Keratinocyte (primary cell): ENCODE results near the gene VAV1. TPM values are rescaled to one million over a fixed set of nuclear protein-coding genes. Genes with fewer than 3 reads are reported as not detected.
"Not testable (repeated sequence)": the region's sequence is repeated elsewhere in the genome, so short reads cannot be mapped to it uniquely, and the experiment has no call there.

ENCODE experiments used
- DNase-seq: peaks from one replicate; pipeline ENCODE4 v3.0.0-alpha.2; 2011; ENCODE audit warnings: low read depth, missing footprints, low spot score
- FAIRE-seq: peaks from 2 replicates; lab custom pipeline; 2011; peaks lifted over from hg19 to GRCh38; lab: Jason Lieb, UNC
- H2AFZ ChIP-seq: 2 replicates; pipeline ENCODE4 v1.6.0; 2012; ENCODE audit warnings: low read length, control low read depth, inconsistent platforms; ENCODE audit not compliant: control insufficient read depth
- H3K27ac ChIP-seq: 2 replicates; pipeline ENCODE4 v1.5.1; 2011; ENCODE audit warnings: low read length; ENCODE audit not compliant: control insufficient read depth, insufficient read depth
- H3K27me3 ChIP-seq: 3 replicates; pipeline ENCODE4 v1.6.0; 2011; ENCODE audit warnings: low read length; ENCODE audit not compliant: control insufficient read depth, insufficient read depth; ENCODE audit errors: extremely low read depth
- H3K36me3 ChIP-seq, 2 experiments: 2 replicates in 1 of 2; 3 replicates in 1 of 2; pipeline ENCODE4 v1.5.1; 2011; ENCODE audit warnings: low read length in 2 of 2, mild to moderate bottlenecking in 1 of 2; ENCODE audit not compliant: control insufficient read depth in 2 of 2, insufficient read depth in 2 of 2; ENCODE audit errors: extremely low read depth in 1 of 2
- H3K4me1 ChIP-seq: 3 replicates; pipeline ENCODE4 v1.5.1; 2011; ENCODE audit warnings: low read length; ENCODE audit not compliant: control insufficient read depth, insufficient read depth; ENCODE audit errors: extremely low read depth
- H3K4me2 ChIP-seq: 3 replicates; pipeline ENCODE4 v1.6.0; 2011; ENCODE audit warnings: low read depth, low read length; ENCODE audit not compliant: control insufficient read depth, insufficient read depth; ENCODE audit errors: extremely low read depth
- H3K4me3 ChIP-seq, 3 experiments: fragments of 200-600 bp in 1 of 3; sonication (generic) in 1 of 3; 2 replicates in 2 of 3; 3 replicates in 1 of 3; pipeline ENCODE4 v1.5.1; 2011 to 2016; ENCODE audit warnings: low read length in 3 of 3, mild to moderate bottlenecking in 3 of 3, control low read depth in 2 of 3, inconsistent platforms in 1 of 3, low read depth in 1 of 3, mixed read lengths in 1 of 3, mixed run types in 1 of 3, moderate library complexity in 1 of 3; ENCODE audit not compliant: control insufficient read depth in 2 of 3, insufficient read depth in 2 of 3; ENCODE audit errors: extremely low read depth in 1 of 3
- H3K79me2 ChIP-seq: 2 replicates; pipeline ENCODE4 v1.6.0; 2012; ENCODE audit warnings: low read length; ENCODE audit not compliant: control insufficient read depth, insufficient read depth
- H3K9ac ChIP-seq: 3 replicates; pipeline ENCODE4 v1.6.0; 2011; ENCODE audit warnings: low read length; ENCODE audit not compliant: control insufficient read depth, insufficient read depth; ENCODE audit errors: extremely low read depth
- H3K9me1 ChIP-seq: 3 replicates; pipeline ENCODE4 v1.6.0; 2011; ENCODE audit warnings: low read length; ENCODE audit not compliant: control insufficient read depth, insufficient read depth; ENCODE audit errors: extremely low read depth
- H3K9me3 ChIP-seq: 2 replicates; pipeline ENCODE4 v1.5.1; 2012; ENCODE audit warnings: low read depth, low read length; ENCODE audit not compliant: control insufficient read depth
- H4K20me1 ChIP-seq: 3 replicates; pipeline ENCODE4 v1.6.0; 2011; ENCODE audit warnings: low read length; ENCODE audit not compliant: control insufficient read depth, insufficient read depth; ENCODE audit errors: extremely low read depth
- CTCF ChIP-seq, 3 experiments: IDR thresholded peaks in 1 of 3; conservative IDR thresholded peaks in 1 of 3; optimal IDR thresholded peaks in 1 of 3; 2 replicates in 2 of 3; 3 replicates in 1 of 3; pipeline versions ENCODE3 to v1.5.1; 2011; ENCODE audit warnings: low read length in 3 of 3, mild to moderate bottlenecking in 3 of 3, moderate library complexity in 2 of 3, control low read depth in 1 of 3, inconsistent platforms in 1 of 3; ENCODE audit not compliant: insufficient read depth in 2 of 3; ENCODE audit errors: extremely low read depth in 1 of 3
- EZH2 ChIP-seq: IDR thresholded peaks from one replicate; pipeline ENCODE4 v1.6.1; 2012; ENCODE audit warnings: inconsistent platforms, mild to moderate bottlenecking, low read length, moderate library complexity
- dilution Hi-C: fragments of 300-500 bp; cut with MboI; formaldehyde crosslinking; loops from one replicate; pipeline ENCODE4 v1.7.0; 2020; ENCODE audit warnings: low sequenced_read_pairs; ENCODE audit not compliant: extremely low pct_ligation_motif_present
- polyA plus RNA-seq, 5 experiments: library from polyadenylated mRNA; depleted of rRNA in 3 of 5; stranded (reverse) in 3 of 5; stranded (forward) in 1 of 5; unstranded in 1 of 5; fragments of >200 nt; gene quantifications; 1 replicate in 1 of 5; 2 replicates in 3 of 5; 3 replicates in 1 of 5; pipeline versions ENCODE4 v1.2.1 to v1.2.3, GENCODE V29; 2011 to 2012; ENCODE audit warnings: missing spikeins in 2 of 5, low read depth in 1 of 5, low replicate concordance in 1 of 5

Gene VAV1
- polyA plus RNA-seq, 1 donor (not counting 4 experiments of a cell fraction or from before 2014, with no cell fraction given): 0.42 TPM

GRCh38 chr19:6744381-6745301 is 27.9 kb upstream of the VAV1 start:
- peak overlapping the region; percentile 59 for H3K4me2 ChIP-seq
- peak overlapping the region in 2 of 3 experiments; percentile 18 to 19 for H3K4me3 ChIP-seq
- DNase-seq (no peak), FAIRE-seq (no peak)
- no peaks in the 10 kb centered on the region for H3K27me3 ChIP-seq
- H4K20me1 ChIP-seq: peaks cover 3% of the 10 kb centered on the region
- H3K9me1 ChIP-seq: no peaks in the 10 kb centered on the region
- peaks cover 24% of the 10 kb centered on the region for H3K4me1 ChIP-seq
- no peak overlapping the region for H2AFZ ChIP-seq
- no peaks in the 10 kb centered on the region for H3K9me3 ChIP-seq
- TF ChIP-seq EZH2 (no peak), CTCF (optimal IDR thresholded peaks at IDR 0.05 in 1 of 3, IDR thresholded peaks at IDR 0.05 in 1 of 3, conservative IDR thresholded peaks at IDR 0.05 in 1 of 3; ENCODE audit: extremely low read depth in 1 of 3, insufficient read depth in 2 of 3, low read length in 3 of 3) (no peak)
- peak overlapping the region; percentile 34 for H3K9ac ChIP-seq
- H3K27ac ChIP-seq: peak overlapping the region; percentile 64
- H3K79me2 ChIP-seq: peaks cover 25% of the 10 kb centered on the region
- H3K36me3 ChIP-seq: peaks cover 30 to 33% of the 10 kb centered on the region in 2 experiments
- dilution Hi-C loops: no loop called here

DNA sequence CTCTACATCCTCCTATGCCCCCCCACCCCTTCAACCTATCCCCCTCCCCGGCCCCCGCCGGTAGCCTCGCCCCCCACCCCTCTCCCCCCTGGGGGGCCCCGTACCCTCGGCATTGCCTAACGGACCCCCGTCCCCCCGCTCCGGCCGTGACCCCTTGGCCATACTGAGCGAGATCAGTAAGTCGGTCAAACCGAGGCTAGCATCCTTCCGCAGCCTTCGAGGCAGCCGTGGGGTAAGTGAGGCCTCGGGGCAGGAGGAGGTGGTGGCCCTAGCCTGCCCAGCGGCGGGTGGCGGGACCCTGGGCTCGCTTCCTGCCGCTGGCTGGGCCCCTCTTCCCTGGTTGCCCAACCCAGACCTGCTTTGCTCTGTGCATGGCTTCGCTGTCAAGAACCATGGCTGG is 26.5 kb upstream of the VAV1 start:
- Histone ChIP-seq H3K4me3 (no peak overlapping the region), H3K36me3 (peaks cover 30 to 38% of the 10 kb centered on the region in 2 experiments), H3K9ac (no peak overlapping the region), H3K4me1 (peaks cover 23% of the 10 kb centered on the region), H3K27ac (no peak overlapping the region), H3K4me2 (no peak overlapping the region), H3K27me3 (no peaks in the 10 kb centered on the region), H3K9me3 (no peaks in the 10 kb centered on the region), H4K20me1 (peaks cover 3% of the 10 kb centered on the region), H3K9me1 (no peaks in the 10 kb centered on the region), H2AFZ (no peak overlapping the region), H3K79me2 (peaks cover 11% of the 10 kb centered on the region)
- dilution Hi-C loops: no loop called here
- no peak for FAIRE-seq
- TF ChIP-seq EZH2: no peak
- TF ChIP-seq CTCF (optimal IDR thresholded peaks at IDR 0.05 in 1 of 3, IDR thresholded peaks at IDR 0.05 in 1 of 3, conservative IDR thresholded peaks at IDR 0.05 in 1 of 3; ENCODE audit: extremely low read depth in 1 of 3, insufficient read depth in 2 of 3, low read length in 3 of 3): no peak
- no peak for DNase-seq

DNA sequence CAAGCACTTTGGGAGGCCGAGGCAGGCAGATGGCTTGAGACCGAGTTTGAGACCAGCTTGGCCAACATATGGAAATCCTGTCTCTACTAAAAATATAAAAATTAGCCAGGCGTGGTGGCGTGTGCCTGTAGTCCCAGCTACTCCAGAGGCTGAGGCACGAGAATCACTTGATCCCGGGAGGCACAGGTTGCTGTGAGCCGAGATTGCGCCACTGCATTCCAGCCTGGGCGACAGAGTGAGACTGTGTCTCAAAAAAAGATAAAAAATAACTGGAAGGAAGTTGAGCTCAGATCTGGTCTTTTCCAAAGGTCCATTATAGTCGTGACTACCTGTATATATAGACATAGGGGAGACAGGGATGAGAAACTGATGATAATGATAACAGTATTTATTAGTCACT is 24.0 kb upstream of the VAV1 start:
- Histone ChIP-seq H3K4me1 (peaks cover 18% of the 10 kb centered on the region), H3K36me3 (peaks cover 41 to 43% of the 10 kb centered on the region in 2 experiments)
- H3K4me3 ChIP-seq, dilution Hi-C loops, H2AFZ ChIP-seq, DNase-seq, H3K27me3 ChIP-seq, H3K27ac ChIP-seq, H3K9ac ChIP-seq, H3K9me1 ChIP-seq, H3K79me2 ChIP-seq, H4K20me1 ChIP-seq, FAIRE-seq, H3K4me2 ChIP-seq, H3K9me3 ChIP-seq: not testable (repeated sequence)
